ENCODE data around the gene FXYD6.

DNA sequence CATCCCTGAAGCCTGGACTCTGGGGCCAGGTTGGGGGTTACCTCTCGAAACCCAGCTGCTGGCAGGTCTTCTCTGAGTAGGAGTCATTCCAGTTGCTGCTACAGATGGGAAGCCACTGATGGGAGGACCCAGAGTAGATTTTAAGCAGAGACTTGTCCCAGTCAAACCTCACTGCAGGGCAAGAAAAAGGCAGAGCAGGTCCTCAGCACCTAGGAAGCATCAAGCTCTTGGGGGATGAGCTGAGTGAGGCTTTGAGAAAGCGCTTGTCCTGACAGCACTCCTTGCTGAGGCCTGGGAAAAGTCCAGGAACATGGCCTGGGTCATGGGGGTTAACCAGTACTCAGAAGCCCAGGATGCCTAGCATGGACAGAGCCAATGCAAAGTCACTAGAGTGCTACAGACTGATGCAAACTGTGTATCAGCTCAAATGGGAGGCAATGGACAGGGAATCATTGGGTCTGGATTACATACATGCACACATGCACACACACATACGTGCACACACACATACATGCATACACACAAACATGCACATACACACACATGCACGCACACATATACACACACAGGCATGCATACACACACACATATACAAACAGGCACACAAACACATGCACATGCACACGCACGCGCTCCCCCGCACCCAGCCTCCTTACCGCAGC, 37.4 kb upstream of the FXYD6 start:
- TF ChIP-seq EZH2phosphoT487 (IDR thresholded peaks at IDR 0.05; ENCODE audit: borderline replicate concordance, low read length), result no peak
- no peak for TF ChIP-seq EZH2 (IDR thresholded peaks at IDR 0.05; ENCODE audit: low read length, unreplicated experiment)
- TF ChIP-seq, protein P1, sequence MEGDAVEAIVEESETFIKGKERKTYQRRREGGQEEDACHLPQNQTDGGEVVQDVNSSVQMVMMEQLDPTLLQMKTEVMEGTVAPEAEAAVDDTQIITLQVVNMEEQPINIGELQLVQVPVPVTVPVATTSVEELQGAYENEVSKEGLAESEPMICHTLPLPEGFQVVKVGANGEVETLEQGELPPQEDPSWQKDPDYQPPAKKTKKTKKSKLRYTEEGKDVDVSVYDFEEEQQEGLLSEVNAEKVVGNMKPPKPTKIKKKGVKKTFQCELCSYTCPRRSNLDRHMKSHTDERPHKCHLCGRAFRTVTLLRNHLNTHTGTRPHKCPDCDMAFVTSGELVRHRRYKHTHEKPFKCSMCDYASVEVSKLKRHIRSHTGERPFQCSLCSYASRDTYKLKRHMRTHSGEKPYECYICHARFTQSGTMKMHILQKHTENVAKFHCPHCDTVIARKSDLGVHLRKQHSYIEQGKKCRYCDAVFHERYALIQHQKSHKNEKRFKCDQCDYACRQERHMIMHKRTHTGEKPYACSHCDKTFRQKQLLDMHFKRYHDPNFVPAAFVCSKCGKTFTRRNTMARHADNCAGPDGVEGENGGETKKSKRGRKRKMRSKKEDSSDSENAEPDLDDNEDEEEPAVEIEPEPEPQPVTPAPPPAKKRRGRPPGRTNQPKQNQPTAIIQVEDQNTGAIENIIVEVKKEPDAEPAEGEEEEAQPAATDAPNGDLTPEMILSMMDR (conservative IDR thresholded peaks at IDR 0.05; ENCODE audit: low read depth, low read length), result no peak
